PFSK-1 (cell line): ENCODE results near the gene ADAMTS14.

Experiments
- FOXP2 ChIP-seq: optimal IDR thresholded peaks from 2 replicates; pipeline ENCODE3; 2011; ENCODE audit warnings: borderline replicate concordance, control low read depth, inconsistent platforms; ENCODE audit not compliant: insufficient read depth; ENCODE audit errors: extremely low read length, extremely low read depth
- POLR2AphosphoS5 ChIP-seq: IDR thresholded peaks from 2 replicates; pipeline ENCODE4 v1.6.1; 2012; ENCODE audit warnings: low read depth, mild to moderate bottlenecking, control low read depth, low read length, moderate library complexity
- TAF1 ChIP-seq: IDR thresholded peaks from 2 replicates; pipeline ENCODE4 v1.6.1; 2012; ENCODE audit warnings: low read length, control low read depth, borderline replicate concordance; ENCODE audit not compliant: insufficient read depth
- TF ChIP-seq, protein P1 (sequence below), 2 experiments: IDR thresholded peaks; 2 replicates each; pipeline versions ENCODE4 v1.6.1 to v1.8.0; 2011 to 2012; ENCODE audit warnings: low read depth in 2 of 2, low read length in 2 of 2, control low read depth in 1 of 2, inconsistent platforms in 1 of 2, mild to moderate bottlenecking in 1 of 2, moderate library complexity in 1 of 2; ENCODE audit not compliant: insufficient read depth in 1 of 2

DNA sequence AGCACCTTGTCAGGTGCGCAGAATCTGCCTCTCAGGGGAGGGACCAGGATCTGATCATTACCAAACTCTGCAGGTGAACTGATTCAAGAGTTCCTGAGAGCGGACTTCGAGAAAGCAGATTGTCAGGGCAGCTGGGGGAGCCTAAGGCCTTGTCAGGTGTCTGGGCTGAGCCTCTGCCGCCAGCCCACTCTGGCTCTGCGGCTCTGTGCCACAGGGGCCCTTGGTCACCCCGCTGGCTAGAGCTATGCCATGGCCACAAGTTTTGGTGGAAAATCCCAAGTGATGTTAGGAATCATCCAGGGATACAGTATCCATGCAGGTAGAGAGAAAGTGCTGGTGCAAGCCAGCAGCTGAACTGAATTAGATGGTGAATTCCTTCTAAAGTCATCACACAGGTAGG is 4.2 kb downstream of the ADAMTS14 start:
- no peak for TF ChIP-seq POLR2AphosphoS5
- no peak for TF ChIP-seq FOXP2
- TF ChIP-seq TAF1, result no peak
- TF ChIP-seq, protein P1, sequence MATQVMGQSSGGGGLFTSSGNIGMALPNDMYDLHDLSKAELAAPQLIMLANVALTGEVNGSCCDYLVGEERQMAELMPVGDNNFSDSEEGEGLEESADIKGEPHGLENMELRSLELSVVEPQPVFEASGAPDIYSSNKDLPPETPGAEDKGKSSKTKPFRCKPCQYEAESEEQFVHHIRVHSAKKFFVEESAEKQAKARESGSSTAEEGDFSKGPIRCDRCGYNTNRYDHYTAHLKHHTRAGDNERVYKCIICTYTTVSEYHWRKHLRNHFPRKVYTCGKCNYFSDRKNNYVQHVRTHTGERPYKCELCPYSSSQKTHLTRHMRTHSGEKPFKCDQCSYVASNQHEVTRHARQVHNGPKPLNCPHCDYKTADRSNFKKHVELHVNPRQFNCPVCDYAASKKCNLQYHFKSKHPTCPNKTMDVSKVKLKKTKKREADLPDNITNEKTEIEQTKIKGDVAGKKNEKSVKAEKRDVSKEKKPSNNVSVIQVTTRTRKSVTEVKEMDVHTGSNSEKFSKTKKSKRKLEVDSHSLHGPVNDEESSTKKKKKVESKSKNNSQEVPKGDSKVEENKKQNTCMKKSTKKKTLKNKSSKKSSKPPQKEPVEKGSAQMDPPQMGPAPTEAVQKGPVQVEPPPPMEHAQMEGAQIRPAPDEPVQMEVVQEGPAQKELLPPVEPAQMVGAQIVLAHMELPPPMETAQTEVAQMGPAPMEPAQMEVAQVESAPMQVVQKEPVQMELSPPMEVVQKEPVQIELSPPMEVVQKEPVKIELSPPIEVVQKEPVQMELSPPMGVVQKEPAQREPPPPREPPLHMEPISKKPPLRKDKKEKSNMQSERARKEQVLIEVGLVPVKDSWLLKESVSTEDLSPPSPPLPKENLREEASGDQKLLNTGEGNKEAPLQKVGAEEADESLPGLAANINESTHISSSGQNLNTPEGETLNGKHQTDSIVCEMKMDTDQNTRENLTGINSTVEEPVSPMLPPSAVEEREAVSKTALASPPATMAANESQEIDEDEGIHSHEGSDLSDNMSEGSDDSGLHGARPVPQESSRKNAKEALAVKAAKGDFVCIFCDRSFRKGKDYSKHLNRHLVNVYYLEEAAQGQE (IDR thresholded peaks at IDR 0.05; ENCODE audit: insufficient read depth in 1 of 2, low read depth in 2 of 2, low read length in 2 of 2), result no peak
